HepG2 (cell line): Measurements from ENCODE around the gene HEMK1. TPM values are rescaled to one million over a fixed set of nuclear protein-coding genes. Genes with fewer than 3 reads are reported as not detected.
A peak's percentile ranks its signal among the peaks of the same experiment; 100 is the strongest.

Experiments
- BATF2 ChIP-seq: sonication (generic); formaldehyde crosslinking; IDR thresholded peaks from 2 replicates; pipeline ENCODE4 v1.8.0; 2022; ENCODE audit warnings: mild to moderate bottlenecking, missing genetic modification reagents, moderate library complexity
- BCL6 ChIP-seq: IDR thresholded peaks from 2 replicates; pipeline ENCODE4 v1.6.1; 2016; ENCODE audit warnings: missing genetic modification reagents, missing compliant biosample characterization
- GPN1 ChIP-seq: sonication (generic); formaldehyde crosslinking; IDR thresholded peaks from 2 replicates; pipeline ENCODE4 v1.5.1; 2020; ENCODE audit warnings: missing genetic modification reagents, borderline replicate concordance
- KDM3A ChIP-seq: IDR thresholded peaks from 2 replicates; pipeline ENCODE4 v1.6.1; 2018; ENCODE audit warnings: low read depth, missing compliant biosample characterization
- KLF12 ChIP-seq: sonication (generic); formaldehyde crosslinking; IDR thresholded peaks from 2 replicates; pipeline ENCODE4 v1.4.0; 2020; ENCODE audit warnings: missing genetic modification reagents, borderline replicate concordance
- NFIB ChIP-seq: sonication (generic); formaldehyde crosslinking; IDR thresholded peaks from 2 replicates; pipeline ENCODE4 v1.9.0; 2021; ENCODE audit warnings: missing genetic modification reagents, mild to moderate bottlenecking, borderline replicate concordance
- RBAK ChIP-seq: sonication (generic); formaldehyde crosslinking; IDR thresholded peaks from 2 replicates; pipeline ENCODE4 v1.5.1; 2020; ENCODE audit warnings: mild to moderate bottlenecking, missing genetic modification reagents
- SMAD9 ChIP-seq: sonication (generic); formaldehyde crosslinking; IDR thresholded peaks from 2 replicates; pipeline ENCODE4 v1.5.1; 2020; ENCODE audit warnings: mild to moderate bottlenecking, missing genetic modification reagents
- ZBTB26 ChIP-seq: IDR thresholded peaks from 2 replicates; pipeline ENCODE4 v1.6.1; 2016; ENCODE audit warnings: missing compliant biosample characterization, missing genetic modification reagents, borderline replicate concordance
- ZBTB3 ChIP-seq: sonication (generic); formaldehyde crosslinking; IDR thresholded peaks from 2 replicates; pipeline ENCODE4 v1.4.0; 2020; ENCODE audit warnings: low read depth, mild to moderate bottlenecking, moderate library complexity, missing genetic modification reagents, borderline replicate concordance
- ZNF24 ChIP-seq: fragments of 450-650 bp; IDR thresholded peaks from 2 replicates; pipeline ENCODE4 v1.6.1; 2017; ENCODE audit warnings: antibody characterized with exemption, mild to moderate bottlenecking
- ZNF577 ChIP-seq: sonication (generic); formaldehyde crosslinking; IDR thresholded peaks from 2 replicates; pipeline ENCODE4 v1.4.0; 2020; ENCODE audit warnings: mild to moderate bottlenecking, low read depth, missing genetic modification reagents, borderline replicate concordance
- ZNF746 ChIP-seq: sonication (generic); formaldehyde crosslinking; IDR thresholded peaks from 2 replicates; pipeline ENCODE4 v1.8.0; 2022; ENCODE audit warnings: mild to moderate bottlenecking, missing genetic modification reagents
- ZNF749 ChIP-seq: sonication (generic); formaldehyde crosslinking; IDR thresholded peaks from 2 replicates; pipeline ENCODE4 v1.8.0; 2022; ENCODE audit warnings: mild to moderate bottlenecking, missing genetic modification reagents, moderate library complexity, borderline replicate concordance
- ZNF83 ChIP-seq: sonication (generic); formaldehyde crosslinking; IDR thresholded peaks from 2 replicates; pipeline ENCODE4 v1.4.0; 2020; ENCODE audit warnings: missing genetic modification reagents, mild to moderate bottlenecking, borderline replicate concordance
- ZSCAN31 ChIP-seq: sonication (generic); formaldehyde crosslinking; IDR thresholded peaks from 2 replicates; pipeline ENCODE4 v1.5.0; 2020; ENCODE audit warnings: low read depth, mild to moderate bottlenecking, missing genetic modification reagents
- polyA plus RNA-seq, 8 experiments: library from polyadenylated mRNA; depleted of rRNA in 3 of 8; stranded (reverse) in 7 of 8; unstranded in 1 of 8; fragments of >200 nt; fragmentation: Illumina TruSeq in 4 of 8; extraction: Trizol in 4 of 8; gene quantifications; 2 replicates each; pipeline versions ENCODE4 v1.2.1 to v1.2.3, GENCODE V29; 2011 to 2016; ENCODE audit warnings: low read depth in 4 of 8, missing spikeins in 1 of 8, mixed read lengths in 1 of 8; ENCODE audit not compliant: insufficient read depth in 1 of 8
- total RNA-seq, 5 experiments: library from RNA; depleted of rRNA; stranded (reverse); fragments of >200 nt; fragmentation: Illumina TruSeq; extraction: Trizol; gene quantifications; 2 replicates each; pipeline ENCODE4 v1.2.3, GENCODE V29; 2016; ENCODE audit warnings: low read depth in 1 of 5
- TF ChIP-seq, protein P1 (sequence below): sonication (generic); formaldehyde crosslinking; IDR thresholded peaks from 2 replicates; pipeline ENCODE4 v1.4.0; 2020; ENCODE audit warnings: mild to moderate bottlenecking, missing genetic modification reagents
- TF ChIP-seq, protein P2 (sequence below): sonication (generic); formaldehyde crosslinking; IDR thresholded peaks from 2 replicates; pipeline ENCODE4 v1.5.1; 2020; ENCODE audit warnings: missing genetic modification reagents, mild to moderate bottlenecking, borderline replicate concordance
- TF ChIP-seq, protein P3 (sequence below): sonication (generic); formaldehyde crosslinking; IDR thresholded peaks from 2 replicates; pipeline ENCODE4 v1.4.0; 2020; ENCODE audit warnings: missing genetic modification reagents
- TF ChIP-seq, protein P4 (sequence below): sonication (generic); formaldehyde crosslinking; IDR thresholded peaks from 2 replicates; pipeline ENCODE4 v1.9.0; 2021; ENCODE audit warnings: missing genetic modification reagents, borderline replicate concordance

Gene HEMK1
- total and polyA plus RNA-seq, 2 of the 13 experiments (the other 11 are each of a cell fraction or from before 2014, with no cell fraction given): 9.8 to 12.6 TPM

GRCh38 chr3:50616003-50616769, 46.9 kb downstream of the HEMK1 start (continued):
- TF ChIP-seq ZBTB26: no peak
- TF ChIP-seq ZNF24: no peak
- no peak for TF ChIP-seq ZNF746 (CRISPR knock-in tag)
- peak; percentile 54 for TF ChIP-seq BCL6 (CRISPR knock-in tag)
- TF ChIP-seq, protein P1, sequence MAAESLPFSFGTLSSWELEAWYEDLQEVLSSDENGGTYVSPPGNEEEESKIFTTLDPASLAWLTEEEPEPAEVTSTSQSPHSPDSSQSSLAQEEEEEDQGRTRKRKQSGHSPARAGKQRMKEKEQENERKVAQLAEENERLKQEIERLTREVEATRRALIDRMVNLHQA (CRISPR knock-in tag): no peak
- TF ChIP-seq, protein P2, sequence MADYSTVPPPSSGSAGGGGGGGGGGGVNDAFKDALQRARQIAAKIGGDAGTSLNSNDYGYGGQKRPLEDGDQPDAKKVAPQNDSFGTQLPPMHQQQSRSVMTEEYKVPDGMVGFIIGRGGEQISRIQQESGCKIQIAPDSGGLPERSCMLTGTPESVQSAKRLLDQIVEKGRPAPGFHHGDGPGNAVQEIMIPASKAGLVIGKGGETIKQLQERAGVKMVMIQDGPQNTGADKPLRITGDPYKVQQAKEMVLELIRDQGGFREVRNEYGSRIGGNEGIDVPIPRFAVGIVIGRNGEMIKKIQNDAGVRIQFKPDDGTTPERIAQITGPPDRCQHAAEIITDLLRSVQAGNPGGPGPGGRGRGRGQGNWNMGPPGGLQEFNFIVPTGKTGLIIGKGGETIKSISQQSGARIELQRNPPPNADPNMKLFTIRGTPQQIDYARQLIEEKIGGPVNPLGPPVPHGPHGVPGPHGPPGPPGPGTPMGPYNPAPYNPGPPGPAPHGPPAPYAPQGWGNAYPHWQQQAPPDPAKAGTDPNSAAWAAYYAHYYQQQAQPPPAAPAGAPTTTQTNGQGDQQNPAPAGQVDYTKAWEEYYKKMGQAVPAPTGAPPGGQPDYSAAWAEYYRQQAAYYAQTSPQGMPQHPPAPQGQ (CRISPR knock-in tag): no peak
- TF ChIP-seq ZSCAN31 (CRISPR knock-in tag): no peak
- TF ChIP-seq RBAK (CRISPR knock-in tag): no peak
- TF ChIP-seq NFIB (CRISPR knock-in tag): no peak
- TF ChIP-seq, protein P3, sequence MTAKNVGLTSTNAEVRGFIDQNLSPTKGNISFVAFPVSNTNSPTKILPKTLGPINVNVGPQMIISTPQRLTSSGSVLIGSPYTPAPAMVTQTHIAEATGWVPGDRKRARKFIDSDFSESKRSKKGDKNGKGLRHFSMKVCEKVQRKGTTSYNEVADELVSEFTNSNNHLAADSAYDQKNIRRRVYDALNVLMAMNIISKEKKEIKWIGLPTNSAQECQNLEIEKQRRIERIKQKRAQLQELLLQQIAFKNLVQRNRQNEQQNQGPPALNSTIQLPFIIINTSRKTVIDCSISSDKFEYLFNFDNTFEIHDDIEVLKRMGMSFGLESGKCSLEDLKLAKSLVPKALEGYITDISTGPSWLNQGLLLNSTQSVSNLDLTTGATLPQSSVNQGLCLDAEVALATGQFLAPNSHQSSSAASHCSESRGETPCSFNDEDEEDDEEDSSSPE (CRISPR knock-in tag): no peak
- no peak for TF ChIP-seq KLF12 (CRISPR knock-in tag)
- TF ChIP-seq GPN1: no peak
- no peak for TF ChIP-seq ZNF577
- TF ChIP-seq, protein P4, sequence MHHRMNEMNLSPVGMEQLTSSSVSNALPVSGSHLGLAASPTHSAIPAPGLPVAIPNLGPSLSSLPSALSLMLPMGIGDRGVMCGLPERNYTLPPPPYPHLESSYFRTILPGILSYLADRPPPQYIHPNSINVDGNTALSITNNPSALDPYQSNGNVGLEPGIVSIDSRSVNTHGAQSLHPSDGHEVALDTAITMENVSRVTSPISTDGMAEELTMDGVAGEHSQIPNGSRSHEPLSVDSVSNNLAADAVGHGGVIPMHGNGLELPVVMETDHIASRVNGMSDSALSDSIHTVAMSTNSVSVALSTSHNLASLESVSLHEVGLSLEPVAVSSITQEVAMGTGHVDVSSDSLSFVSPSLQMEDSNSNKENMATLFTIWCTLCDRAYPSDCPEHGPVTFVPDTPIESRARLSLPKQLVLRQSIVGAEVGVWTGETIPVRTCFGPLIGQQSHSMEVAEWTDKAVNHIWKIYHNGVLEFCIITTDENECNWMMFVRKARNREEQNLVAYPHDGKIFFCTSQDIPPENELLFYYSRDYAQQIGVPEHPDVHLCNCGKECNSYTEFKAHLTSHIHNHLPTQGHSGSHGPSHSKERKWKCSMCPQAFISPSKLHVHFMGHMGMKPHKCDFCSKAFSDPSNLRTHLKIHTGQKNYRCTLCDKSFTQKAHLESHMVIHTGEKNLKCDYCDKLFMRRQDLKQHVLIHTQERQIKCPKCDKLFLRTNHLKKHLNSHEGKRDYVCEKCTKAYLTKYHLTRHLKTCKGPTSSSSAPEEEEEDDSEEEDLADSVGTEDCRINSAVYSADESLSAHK: no peak
- TF ChIP-seq SMAD9 (CRISPR knock-in tag): no peak
- no peak for TF ChIP-seq ZNF749 (CRISPR knock-in tag)
- no peak for TF ChIP-seq BATF2 (CRISPR knock-in tag)
- no peak for TF ChIP-seq ZBTB3 (CRISPR knock-in tag)
- 0 out of 2 replicates have a peak, but pooled peaks have one; percentile 21 for TF ChIP-seq KDM3A
- TF ChIP-seq ZNF83 (CRISPR knock-in tag): no peak
